Suppressor macrophage treated with lipopolysaccharide for 4 hours (primary cell): Measurements from ENCODE around the gene DERA.
A peak's percentile ranks its signal among the peaks of the same experiment; 100 is the strongest.
"Not testable (repeated sequence)": the region's sequence is repeated elsewhere in the genome, so short reads cannot be mapped to it uniquely, and the experiment has no call there.

ENCODE experiments used
- DNase-seq: peaks from one replicate; pipeline ENCODE4 v3.0.0-alpha.2; 2020

Gene DERA

DNA sequence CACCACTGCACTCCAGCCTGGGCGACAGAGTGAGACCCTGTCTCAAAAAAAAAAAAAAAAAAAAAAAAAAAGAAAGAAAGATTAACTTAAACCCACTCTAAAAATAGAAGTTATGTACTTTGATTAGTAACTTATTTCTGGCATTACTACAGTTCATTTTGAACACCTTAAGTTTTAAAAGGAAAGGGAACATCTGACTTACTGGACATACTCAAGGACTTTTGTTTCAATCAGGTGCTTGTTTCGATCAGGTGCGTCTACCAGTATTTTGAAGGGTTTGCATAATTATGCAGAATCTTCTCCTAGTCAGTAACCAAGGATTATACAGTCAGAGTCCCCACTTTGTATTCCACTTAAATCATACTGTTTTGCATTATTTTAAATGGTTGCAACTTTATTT lies 105.6 kb downstream of the DERA start:
- no peak for DNase-seq

DNA sequence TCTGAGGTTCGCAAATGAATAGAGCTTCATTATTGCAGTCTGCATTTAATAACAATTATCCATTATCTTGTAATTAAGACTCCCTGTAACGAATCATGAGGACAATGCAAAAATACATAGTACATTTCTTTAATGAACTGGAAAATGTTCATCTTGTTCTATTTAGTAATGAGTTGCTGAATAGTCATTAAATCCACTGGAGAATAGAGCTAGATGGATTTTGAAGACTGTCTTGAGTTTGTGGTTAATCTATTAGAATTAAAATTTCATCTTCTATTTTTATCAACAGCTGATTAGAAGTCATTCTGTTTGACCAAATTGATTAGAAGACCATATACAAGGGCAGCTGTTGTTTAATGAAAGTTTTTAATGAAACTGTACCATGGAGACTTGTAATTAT lies 107.2 kb downstream of the DERA start:
- DNase-seq: no peak

DNA sequence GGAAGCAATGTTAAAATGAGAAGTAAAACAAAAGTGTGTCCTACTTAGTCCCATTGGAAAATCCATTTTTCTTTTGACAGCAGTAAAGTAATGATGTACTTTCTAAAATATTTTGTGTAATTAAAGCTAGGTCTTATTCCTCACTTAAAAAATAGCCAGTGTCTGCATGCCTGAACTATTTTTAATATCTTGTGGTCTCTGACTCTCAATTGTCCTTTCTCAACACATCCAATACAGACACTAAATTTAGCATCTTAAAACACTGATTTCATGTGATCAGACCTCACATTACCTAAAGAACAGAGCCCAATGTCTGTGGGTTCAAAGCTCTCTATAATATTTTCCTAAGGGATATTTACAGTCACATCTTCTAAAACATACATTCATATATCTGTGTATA lies 108.0 kb downstream of the DERA start:
- no peak for DNase-seq

DNA sequence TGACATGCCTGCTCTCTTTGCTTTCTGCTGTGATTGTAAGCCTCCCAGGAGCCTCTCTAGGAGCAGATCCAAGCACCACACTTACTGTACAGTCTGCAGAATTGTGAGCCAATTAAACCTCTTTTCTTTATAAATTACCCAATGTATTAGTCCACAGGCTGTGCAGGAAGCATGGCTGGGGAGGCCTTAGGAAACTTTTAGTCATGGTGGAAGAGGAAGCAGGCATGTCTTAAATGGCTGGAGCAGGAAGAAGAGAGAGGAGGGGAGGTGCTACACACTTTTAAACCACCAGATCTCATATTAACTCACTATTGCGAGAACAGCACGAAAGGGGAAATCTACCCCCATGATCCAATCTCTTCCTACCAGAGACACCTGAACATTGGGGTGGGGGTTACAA lies 108.9 kb downstream of the DERA start:
- DNase-seq: peak; percentile 31

DNA sequence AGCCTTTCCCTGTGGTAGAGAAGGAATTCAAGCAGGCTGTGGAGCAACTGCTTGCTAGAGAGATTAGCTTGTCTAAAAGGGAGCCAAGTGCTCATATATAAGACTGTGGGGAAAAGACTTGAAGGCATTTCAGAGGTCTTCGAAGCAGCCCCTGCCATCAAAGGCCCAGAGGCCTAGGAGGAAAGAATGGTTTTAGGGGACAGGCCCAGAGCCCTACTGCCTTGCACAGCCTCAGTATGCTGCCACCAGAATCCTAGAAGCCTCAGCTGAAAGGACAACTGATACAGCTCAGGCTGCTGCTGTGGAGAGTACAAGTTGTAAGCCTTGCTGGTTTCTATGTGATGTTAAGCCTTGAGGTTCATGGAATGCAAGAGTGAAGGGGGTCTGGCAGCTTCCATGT lies 109.9 kb downstream of the DERA start:
- DNase-seq: no peak

DNA sequence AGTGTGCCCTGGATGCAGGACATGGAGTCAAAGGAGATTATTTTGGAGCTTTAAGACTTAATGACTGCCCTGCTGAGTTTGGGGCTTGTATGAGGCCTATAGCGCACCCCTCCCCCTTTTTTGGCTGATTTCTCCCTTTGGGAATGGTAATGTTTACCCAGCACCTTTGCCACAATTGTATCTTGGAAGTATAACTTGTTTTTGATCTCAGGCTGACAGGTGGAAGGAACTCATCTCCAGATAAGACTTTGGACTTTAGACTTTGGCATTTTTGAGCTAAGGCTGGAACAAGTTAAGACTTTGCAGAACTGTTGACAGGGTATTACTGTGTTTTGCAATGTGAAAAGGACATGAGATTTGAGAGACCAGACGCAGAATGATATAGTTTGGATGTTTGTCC lies 110.5 kb downstream of the DERA start:
- DNase-seq: no peak

DNA sequence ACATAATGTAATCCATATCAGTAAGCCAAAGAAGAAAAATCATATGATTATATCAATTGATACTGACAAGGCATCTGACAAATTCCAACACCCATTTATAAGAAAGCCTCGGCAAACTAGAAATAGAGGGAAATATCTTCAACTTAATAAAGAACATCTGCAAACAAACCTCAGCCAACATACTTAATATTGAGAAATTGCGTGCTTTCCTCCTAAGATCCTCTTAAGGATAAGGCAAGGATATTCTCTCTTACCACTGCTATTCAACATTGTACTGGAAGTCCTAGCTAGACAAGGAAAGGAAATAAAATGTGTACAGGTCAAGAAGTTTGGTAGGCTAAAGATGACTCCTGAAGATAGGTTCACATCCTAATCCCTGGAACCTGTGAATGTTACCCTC lies 115.9 kb downstream of the DERA start:
- DNase-seq: no peak

DNA sequence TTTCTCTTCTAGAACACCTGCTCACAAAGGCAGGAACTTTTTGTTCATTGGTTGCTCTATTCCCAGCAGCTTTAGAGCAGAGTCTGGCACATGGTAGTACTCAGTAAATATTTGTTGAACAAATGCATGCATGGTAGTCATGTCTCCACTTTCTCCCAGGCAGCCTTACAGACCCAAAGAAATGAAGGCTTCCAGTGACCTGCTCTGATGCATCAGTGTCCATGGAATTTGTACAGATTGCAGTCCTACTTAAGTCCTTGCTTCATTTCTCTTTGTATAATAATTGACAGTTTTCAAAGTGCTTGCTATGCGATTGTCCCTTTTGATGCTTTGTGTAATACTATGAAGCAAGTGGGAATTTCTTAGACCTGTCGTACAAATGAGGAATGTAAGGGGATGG lies 119.6 kb downstream of the DERA start:
- no peak for DNase-seq

DNA sequence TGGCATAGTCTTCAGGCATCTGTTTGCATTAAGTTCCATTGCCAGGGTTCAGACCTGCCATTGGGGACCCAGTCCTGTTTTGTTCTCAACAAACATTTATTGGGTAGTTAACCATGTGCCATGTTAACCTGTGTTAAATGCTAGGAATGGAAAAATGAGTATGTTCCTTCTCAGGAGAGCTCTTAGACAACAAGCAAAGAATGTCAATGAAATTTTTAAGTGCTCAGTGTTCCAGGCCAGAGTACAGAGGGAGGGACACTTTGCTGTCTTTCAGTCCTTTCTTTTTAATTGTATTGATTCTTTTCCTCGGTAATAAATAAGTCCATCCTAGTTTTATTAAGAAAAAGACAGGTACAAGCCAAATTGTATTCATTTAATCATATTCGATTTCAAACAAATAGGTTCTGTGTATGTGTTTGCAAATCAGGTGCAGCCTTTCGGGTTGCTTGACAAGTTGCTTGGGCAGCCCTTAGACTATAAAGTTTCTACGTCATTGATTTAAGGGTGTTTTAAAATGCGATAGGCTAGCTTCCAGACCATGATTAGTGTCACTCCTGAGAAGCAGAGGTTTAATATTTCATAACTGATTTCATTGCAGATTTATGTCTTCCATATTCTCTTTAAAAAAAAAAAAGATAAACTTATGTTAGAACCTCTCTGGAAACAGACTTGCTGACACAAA lies 123.1 kb downstream of the DERA start:
- DNase-seq: no peak

DNA sequence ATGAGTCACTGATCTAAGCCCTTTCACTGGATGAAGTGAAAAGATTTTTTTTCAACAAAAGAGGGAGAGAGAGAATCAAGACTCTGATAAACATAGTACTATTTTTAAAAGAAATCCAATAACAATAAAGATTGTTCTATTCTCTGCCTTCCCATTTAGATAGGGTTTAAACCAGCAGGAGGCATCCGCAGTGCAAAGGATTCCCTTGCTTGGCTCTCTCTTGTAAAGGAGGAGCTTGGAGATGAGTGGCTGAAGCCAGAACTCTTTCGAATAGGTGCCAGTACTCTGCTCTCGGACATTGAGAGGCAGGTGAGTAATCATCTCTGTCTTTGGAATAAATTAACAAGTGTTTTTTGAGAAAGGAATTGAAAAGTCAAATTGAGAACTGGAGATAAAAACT lies 124.9 kb downstream of the DERA start:
- DNase-seq: no peak

DNA sequence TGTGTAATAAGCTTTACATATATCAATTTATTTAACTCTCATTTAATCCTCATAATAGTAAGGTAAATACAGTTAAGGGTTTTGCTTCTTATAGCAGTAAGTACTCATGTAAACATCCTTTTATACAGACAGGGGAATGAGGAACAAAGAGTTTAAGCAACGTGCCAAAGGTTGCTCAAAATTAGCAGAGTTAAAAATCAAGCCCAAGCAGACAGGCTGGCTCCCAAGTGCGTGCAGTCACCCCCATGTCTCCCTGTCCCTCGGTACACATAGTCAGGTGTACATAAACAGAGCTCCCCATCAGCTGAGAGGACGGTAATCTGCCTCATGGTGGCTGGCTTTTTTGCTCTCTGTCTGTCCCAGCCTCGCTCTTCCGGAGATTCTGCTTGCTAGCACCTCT lies 126.4 kb downstream of the DERA start:
- DNase-seq: no peak

DNA sequence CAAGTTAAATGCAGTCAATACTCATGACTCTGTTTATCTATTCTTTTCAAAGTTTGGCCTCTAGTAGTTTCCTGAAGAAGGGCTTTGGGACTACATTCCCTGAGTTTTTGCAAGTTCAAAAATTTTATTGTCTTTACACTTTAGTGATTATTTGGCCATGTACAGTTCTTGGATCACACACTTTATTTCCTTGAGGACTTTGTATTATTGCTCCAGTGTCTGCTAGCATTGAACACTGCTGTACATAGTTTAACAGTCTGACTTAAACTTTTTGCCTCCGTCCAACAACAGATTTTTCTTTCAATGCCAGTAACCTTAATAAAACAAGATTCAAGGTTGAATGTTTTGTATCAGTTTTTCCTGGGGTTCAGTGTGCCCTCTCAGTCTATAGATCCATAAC lies 132.3 kb downstream of the DERA start:
- DNase-seq: no peak

DNA sequence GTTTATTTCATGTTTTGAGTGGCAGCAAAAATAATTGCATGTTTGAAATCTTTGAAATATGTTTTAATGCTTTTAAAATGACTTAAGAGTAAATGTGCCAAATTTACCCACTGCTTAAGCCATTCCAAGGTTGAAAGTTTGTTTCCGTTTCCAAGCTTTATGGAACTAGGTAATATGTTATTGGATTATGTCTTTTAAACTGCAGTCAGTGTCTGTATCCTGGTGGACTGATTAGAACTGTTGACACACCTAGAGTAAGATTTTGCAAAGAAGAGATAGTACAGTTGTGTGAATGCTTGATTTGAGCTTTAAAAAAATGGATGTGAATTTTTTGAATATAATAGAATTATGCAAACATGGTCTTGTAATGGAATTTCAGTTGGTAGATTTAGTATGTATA lies 135.1 kb downstream of the DERA start:
- no peak for DNase-seq

DNA sequence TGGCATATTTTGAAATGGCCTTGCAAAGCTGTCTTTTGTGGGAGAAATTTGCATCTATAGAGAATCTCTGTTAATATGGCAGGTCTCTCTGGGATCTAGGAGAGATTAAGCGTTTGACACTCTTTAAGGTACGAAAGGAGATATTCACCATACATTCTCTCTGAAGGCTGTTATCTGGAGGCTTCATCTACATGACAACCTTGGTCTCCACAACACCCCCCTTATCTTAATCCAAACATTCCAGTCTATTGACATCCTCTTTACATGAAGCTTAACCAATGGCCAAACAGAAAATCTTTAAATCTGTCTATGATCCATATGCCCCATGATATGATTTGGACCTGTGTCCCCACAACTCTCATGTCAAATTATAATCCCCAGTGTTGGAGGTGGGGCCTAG lies 137.4 kb downstream of the DERA start:
- DNase-seq: no peak

DNA sequence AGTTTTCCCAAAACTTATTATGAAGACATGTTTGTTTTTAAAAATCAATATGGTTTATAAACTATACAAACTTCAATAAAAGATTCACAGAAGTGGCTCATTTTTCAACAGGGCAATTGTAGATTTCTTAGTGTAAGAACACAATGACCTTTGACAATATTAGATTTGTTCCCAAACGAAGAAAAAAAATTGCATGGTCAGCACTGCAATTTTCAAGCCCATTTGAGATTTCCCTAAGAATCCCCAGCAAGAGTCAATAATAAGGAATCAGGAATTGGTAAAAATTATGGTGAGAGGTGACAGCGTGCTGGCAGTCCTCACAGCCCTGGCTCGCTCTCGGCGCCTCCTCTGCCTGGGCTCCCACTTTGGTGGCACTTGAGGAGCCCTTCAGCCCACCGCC lies 145.8 kb downstream of the DERA start:
- no peak for DNase-seq

DNA sequence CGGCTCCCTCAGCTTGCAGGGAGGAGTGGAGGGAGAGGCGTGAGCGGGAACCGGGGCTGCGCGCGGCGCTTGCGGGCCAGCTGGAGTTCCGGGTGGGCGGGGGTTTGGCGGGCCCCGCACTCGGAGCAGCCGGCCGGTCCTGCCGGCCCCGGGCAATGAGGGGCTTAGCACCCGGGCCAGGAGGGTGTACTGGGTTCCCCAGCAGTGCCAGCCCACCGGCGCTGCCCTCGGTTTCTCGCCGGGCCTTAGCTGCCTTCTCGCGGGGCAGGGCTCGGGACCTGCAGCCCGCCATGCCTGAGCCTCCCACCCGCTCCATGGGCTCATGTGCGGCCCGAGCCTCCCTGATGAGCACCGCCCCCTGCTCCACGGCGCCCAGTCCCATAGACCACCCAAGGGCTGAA lies 146.2 kb downstream of the DERA start:
- not testable (repeated sequence) for DNase-seq

DNA sequence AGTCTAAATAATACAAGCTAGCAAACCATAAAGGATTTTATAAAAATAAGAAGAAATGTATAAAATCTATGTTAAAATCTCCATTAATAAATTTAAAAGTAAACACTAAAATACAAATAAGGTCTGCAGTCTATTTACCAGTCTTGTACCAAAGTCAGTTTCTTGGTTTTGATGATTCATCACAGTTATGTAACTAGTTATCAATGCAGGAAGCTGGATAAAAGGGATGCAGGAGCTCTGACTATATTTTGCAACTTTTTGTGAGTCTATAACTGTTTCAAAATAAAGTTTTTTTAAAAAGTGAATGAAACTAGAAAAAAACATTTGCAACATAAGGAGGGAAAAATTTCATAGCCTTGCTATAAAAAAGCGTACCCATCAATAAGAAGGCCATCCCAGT lies 151.5 kb downstream of the DERA start:
- DNase-seq: peak; percentile 8

DNA sequence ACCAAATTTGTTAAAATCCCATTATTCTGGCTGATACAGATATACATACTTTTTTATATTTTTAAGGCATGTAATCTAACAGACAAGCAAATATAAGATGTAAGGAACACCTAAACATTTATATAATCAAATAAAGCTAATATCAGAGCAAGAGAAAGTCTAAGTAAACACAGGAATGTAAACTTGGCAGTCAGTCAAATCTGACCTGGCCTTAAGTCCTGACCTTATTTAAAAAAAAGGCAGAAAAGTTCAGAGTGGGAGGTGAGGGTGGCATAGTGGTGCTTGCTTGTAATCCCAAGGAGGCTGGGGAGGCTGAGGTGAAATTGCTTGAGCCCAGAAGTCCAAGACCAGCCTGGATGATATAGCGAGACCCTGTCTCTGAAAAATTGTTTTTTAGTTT lies 152.6 kb downstream of the DERA start:
- no peak for DNase-seq

DNA sequence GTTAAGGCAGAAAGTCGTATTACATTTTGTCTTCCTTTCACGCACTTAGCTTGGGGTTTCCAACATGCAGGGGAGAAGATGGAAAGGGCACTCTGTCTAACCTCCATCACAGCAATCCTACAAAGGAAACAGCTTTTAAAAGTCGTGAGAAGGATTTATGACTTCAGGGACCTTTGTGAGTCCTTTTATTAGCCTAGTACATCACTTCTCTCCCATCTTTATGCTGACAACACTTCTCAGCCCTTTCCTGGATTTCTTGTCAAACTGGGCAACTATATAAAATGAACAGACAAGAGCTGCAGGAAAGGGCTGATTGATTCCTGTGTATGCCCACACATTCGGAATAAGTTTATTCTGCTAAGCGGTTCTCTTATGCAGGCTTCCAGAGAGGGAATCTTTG lies 159.0 kb downstream of the DERA start:
- no peak for DNase-seq

DNA sequence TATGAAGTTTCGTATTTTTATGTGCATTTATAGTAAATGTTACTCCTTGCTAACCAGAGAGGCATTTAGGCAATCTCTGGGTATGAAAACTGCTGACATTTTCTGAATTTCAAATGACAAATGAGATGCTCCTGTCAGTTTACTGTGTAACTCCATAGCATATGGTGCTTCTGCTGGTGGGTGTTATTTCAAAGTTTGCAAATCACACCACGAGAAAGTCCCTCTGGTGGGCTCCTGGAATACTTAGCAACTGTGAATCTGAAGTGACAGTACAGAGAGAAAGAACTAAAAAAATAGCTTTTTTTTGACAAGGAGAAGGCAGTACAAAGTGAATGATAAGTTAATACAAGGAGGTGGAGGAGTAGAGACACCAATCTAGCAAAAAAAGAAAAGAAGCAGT lies 161.5 kb downstream of the DERA start:
- DNase-seq: no peak

DNA sequence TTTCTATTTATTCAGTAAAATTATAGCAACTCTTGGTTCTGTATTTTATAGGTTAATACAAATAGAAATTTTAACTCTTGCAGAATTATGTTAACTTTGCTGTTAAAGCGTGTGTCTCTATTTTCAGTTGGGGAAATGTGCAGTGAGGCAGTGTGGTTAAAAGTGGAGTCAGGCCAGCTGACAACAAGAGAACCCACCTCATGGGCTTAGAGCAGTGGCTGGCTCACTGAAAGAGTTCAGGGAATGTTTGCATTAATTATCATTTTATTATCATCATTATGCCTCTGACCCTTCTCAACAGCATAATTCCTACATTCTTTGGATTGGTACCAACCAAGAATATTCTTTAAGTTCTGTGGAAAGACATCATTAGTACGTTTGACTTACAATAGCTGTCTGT lies 163.8 kb downstream of the DERA start:
- DNase-seq: no peak

DNA sequence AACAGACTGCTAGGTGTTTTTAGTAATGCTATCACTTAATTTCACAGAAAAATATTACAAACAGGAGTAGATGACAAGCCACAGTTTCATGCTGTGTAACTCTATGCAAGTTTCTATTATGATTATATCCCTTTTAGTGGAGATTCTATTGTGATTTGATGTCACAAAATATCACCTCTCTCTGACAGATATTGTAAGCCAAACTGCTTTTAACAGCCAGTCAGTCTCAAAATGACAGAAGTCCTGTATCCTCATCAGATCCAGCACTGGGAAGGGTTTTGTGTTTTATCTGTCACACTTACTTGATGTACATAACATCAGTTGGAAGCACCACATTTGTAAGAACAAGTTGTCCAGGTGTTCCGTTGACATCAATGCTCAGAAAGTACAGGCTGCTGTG lies 164.8 kb downstream of the DERA start:
- DNase-seq: no peak

DNA sequence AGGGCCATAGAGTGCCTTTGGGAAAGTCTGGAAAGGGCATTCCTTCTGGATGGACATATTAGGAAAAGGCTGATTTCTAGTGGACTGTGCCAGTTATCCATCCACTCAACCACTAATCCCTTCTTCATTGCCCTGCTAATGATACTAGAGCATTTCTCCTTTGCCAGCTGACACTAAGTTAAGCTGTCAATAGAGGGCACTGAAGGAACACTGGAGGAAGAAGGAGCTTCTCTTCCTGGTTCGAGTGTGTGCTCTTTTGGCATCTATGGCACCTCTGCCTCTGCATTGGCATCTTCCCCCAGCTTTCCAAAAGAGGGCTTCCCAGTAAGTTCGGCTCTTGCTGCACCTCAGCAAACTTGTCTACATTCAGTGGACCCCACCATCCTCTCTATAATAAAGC lies 165.4 kb downstream of the DERA start:
- peak; percentile 42 for DNase-seq

DNA sequence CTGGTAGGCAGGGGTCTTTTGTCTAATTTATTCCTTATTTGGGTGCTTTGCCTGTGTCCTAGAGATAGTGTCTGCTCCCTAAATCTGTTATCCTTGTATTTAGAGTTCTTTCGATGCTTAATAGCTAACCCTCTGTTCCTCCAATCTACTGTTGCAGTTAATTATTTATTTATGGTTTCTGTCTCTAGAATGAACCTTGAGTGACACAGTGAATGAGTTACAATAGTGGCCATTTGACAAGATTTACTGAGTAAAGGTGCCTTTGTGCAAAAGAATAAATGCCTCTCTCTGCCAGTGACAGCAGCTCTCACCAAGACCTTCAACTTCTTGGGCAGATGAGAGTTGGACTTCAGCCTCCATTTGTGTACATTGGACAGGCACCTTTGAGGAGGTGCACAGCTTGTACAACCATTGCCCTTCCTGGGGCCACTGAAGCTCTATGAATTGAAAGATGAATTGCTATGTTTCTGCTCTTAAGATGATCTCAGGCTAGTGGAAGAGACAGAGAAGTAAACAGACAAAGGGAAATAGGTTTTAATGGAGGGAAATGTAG lies 165.9 kb downstream of the DERA start:
- DNase-seq: no peak

DNA sequence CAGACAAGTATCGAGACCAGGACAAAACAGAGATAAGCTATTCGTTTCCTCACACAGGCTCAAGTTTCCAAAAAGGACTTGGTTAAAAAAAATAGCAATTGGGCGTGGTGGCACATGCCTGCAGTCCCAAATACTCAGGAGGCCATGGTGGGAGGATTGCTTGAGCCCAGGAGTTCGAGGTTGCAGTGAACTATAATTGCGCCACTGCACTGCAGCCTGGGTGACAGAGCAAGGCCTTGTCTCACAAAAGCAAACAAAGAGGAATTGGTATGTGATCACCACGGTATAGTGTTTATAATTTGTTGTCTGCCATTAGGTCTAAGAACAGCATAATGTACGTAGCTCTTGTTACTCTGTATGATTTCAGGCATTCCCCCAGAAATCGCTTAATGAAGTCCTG lies 175.3 kb downstream of the DERA start:
- no peak for DNase-seq

DNA sequence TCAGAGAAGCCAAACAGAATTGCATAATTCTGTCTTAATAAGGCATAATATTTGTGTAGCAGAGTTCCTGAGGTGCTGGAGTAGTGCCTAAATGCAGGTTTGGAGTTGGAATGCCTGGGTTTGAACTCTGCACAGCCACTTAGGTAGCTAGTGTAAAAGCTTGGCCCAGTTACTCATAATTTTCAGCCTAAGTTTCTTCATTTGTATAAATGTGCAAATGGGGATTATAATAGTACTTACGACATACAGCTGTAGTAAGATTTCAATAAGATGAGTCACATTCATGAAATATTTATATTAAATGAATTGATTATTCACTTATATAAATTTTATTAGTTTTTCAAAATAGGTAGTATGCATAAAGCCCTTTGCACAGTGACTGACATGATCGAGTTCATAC lies 175.8 kb downstream of the DERA start:
- DNase-seq: no peak
